ENCODE data around the gene CNOT6.

DNA sequence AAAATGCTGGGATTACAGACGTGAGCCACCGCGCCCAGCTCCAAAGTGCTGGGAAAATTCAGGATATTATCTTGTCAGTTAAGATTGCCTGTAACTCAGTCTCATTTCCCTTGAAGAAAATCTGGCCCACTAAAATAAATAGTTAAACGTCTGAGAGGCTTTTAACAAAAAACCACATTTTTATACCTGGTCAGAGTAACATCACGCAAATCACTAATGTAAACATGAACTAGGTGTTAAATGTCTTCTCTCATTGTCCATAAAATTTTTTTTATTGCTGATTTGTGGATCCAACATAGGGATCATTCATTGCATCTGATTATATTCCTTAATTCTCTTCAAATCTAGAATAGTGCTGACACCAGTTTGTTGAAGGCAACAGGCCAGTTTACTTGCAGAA lies 22.3 kb downstream of the CNOT6 start:
- TF ChIP-seq, protein P1, sequence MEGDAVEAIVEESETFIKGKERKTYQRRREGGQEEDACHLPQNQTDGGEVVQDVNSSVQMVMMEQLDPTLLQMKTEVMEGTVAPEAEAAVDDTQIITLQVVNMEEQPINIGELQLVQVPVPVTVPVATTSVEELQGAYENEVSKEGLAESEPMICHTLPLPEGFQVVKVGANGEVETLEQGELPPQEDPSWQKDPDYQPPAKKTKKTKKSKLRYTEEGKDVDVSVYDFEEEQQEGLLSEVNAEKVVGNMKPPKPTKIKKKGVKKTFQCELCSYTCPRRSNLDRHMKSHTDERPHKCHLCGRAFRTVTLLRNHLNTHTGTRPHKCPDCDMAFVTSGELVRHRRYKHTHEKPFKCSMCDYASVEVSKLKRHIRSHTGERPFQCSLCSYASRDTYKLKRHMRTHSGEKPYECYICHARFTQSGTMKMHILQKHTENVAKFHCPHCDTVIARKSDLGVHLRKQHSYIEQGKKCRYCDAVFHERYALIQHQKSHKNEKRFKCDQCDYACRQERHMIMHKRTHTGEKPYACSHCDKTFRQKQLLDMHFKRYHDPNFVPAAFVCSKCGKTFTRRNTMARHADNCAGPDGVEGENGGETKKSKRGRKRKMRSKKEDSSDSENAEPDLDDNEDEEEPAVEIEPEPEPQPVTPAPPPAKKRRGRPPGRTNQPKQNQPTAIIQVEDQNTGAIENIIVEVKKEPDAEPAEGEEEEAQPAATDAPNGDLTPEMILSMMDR (IDR thresholded peaks at IDR 0.05): no peak
- TF ChIP-seq POLR2A (IDR thresholded peaks at IDR 0.05): no peak

Measured in upper lobe of left lung (tissue), 4 donors.